K562 (cell line): ENCODE data around the gene HAPLN2. TPM values are rescaled to one million over a fixed set of nuclear protein-coding genes. Genes with fewer than 3 reads are reported as not detected.

Source experiments
- ATAC-seq: fragments of 200-7000 bp; cut with Tn5 transposase; 3 replicates; pipeline ENCODE4 v1.9.1; 2020; ENCODE audit warnings: moderate library complexity
- BruUV-seq: library from RNA; stranded (reverse); fragments of 400-500 nt; replicated peaks from 2 replicates; lab custom pipeline; 2021; lab: Mats Ljungman, UMichigan
- CTCF ChIA-PET: fragments of 300-600 bp; formaldehyde crosslinking; extraction: SDS; loops from one replicate; lab custom pipeline; 2021; ENCODE audit warnings: low intra/inter-chr PET ratio; lab: Yijun Ruan, JAX
- POLR2A ChIA-PET: fragments of 300-600, 350-650 bp; sonication (Branson Sonifier 250); formaldehyde crosslinking; extraction: SDS; loops from one replicate; lab custom pipeline; 2021; ENCODE audit warnings: antibody characterized with exemption, inconsistent platforms; lab: Yijun Ruan, JAX
- DNase-seq, 4 experiments: peaks; one replicate each; pipeline versions ENCODE4 v3.0.0 to v3.0.0-alpha.2; 2011 to 2018; ENCODE audit warnings: low spot score in 3 of 4, mixed read lengths in 3 of 4; ENCODE audit errors: extremely low read depth in 1 of 4
- FAIRE-seq: peaks from 2 replicates; lab custom pipeline; 2011; peaks lifted over from hg19 to GRCh38; lab: Jason Lieb, UNC
- H2AFZ ChIP-seq: 2 replicates; pipeline ENCODE4 v1.6.0; 2011; ENCODE audit warnings: low read depth, low read length, control low read depth, inconsistent platforms
- H3K27ac ChIP-seq: fragments of 200-600 bp; 3 replicates; pipeline ENCODE4 v1.8.0; 2011; ENCODE audit warnings: low read depth, mild to moderate bottlenecking, control low read depth, inconsistent platforms, low read length, moderate library complexity, mixed read lengths; ENCODE audit errors: extremely low read depth
- H3K27me3 ChIP-seq, 2 experiments: fragments of 300-600 bp in 1 of 2; 2 replicates in 1 of 2; 3 replicates in 1 of 2; pipeline versions ENCODE4 v1.6.0 to v1.8.0; 2011; ENCODE audit warnings: inconsistent platforms in 2 of 2, low read length in 2 of 2, mild to moderate bottlenecking in 1 of 2, mixed read lengths in 1 of 2, moderate library complexity in 1 of 2; ENCODE audit not compliant: control insufficient read depth in 2 of 2, insufficient read depth in 2 of 2
- H3K36me3 ChIP-seq: fragments of 300-600 bp; 3 replicates; pipeline ENCODE4 v1.8.0; 2011; ENCODE audit warnings: mild to moderate bottlenecking, low read length, inconsistent platforms; ENCODE audit not compliant: control insufficient read depth, insufficient read depth
- H3K4me1 ChIP-seq, 2 experiments: fragments of 200-600 bp in 1 of 2; replicated peaks in 1 of 2; 2 replicates in 1 of 2; 3 replicates in 1 of 2; pipeline versions ENCODE4 v1.5.1 to v1.8.0; 2011; ENCODE audit warnings: inconsistent platforms in 2 of 2, low read length in 2 of 2, mild to moderate bottlenecking in 1 of 2, mixed read lengths in 1 of 2, moderate library complexity in 1 of 2; ENCODE audit not compliant: control insufficient read depth in 2 of 2, insufficient read depth in 2 of 2
- H3K4me2 ChIP-seq: 2 replicates; pipeline ENCODE4 v1.6.1; 2011; ENCODE audit warnings: low read length, control low read depth, inconsistent platforms, mixed read lengths; ENCODE audit not compliant: insufficient read depth
- H3K4me3 ChIP-seq: fragments of 200-600 bp; sonication (generic), shearing (Covaris generic); 2 replicates; pipeline ENCODE4 v1.5.1; 2016; ENCODE audit warnings: control low read depth, inconsistent platforms
- H3K79me2 ChIP-seq: fragments of 200-600 bp; 3 replicates; pipeline ENCODE4 v1.8.0; 2011; ENCODE audit warnings: low read length, inconsistent platforms; ENCODE audit not compliant: control insufficient read depth, insufficient read depth
- H3K9ac ChIP-seq, 2 experiments: 2 replicates each; pipeline versions ENCODE4 v1.6.0 to v1.6.1; 2011; ENCODE audit warnings: low read depth in 2 of 2, low read length in 2 of 2, control low read depth in 1 of 2, inconsistent platforms in 1 of 2, mild to moderate bottlenecking in 1 of 2, mixed read lengths in 1 of 2; ENCODE audit not compliant: insufficient read depth in 1 of 2
- H3K9me1 ChIP-seq: one replicate; pipeline ENCODE4 v1.6.0; 2011; ENCODE audit warnings: inconsistent platforms, mild to moderate bottlenecking, low read length, moderate library complexity; ENCODE audit not compliant: control insufficient read depth, insufficient read depth
- H3K9me3 ChIP-seq: replicated peaks from 2 replicates; pipeline ENCODE4 v1.5.1; 2011; ENCODE audit warnings: low read depth, low read length, inconsistent platforms; ENCODE audit not compliant: control insufficient read depth, insufficient read depth
- H4K20me1 ChIP-seq: replicated peaks from 2 replicates; pipeline ENCODE4 v1.6.1; 2011; ENCODE audit warnings: low read length, inconsistent platforms, mixed read lengths; ENCODE audit not compliant: control insufficient read depth, insufficient read depth
- BHLHE40 ChIP-seq: IDR thresholded peaks from 2 replicates; pipeline ENCODE4 v1.6.1; 2011; ENCODE audit warnings: low read length, improper control_type of control experiment
- CEBPB ChIP-seq: fragments of 450-650 bp; IDR thresholded peaks from 2 replicates; pipeline ENCODE4 v1.6.1; 2016; ENCODE audit warnings: missing genetic modification characterization, missing compliant biosample characterization
- DNMT1 ChIP-seq: fragments of 450-650 bp; IDR thresholded peaks from 2 replicates; pipeline ENCODE4 v1.6.1; 2016; ENCODE audit warnings: antibody characterized with exemption, mild to moderate bottlenecking
- EP300 ChIP-seq: IDR thresholded peaks from 2 replicates; pipeline ENCODE4 v1.6.1; 2012; ENCODE audit warnings: low read length, improper control_type of control experiment
- HOMEZ ChIP-seq: fragments of 250-450 bp; sonication (Bioruptor Pico); IDR thresholded peaks from 2 replicates; pipeline ENCODE4 v1.4.0; 2020; ENCODE audit warnings: mild to moderate bottlenecking, moderate library complexity
- KDM5B ChIP-seq: fragments of 200-600 bp; sonication (generic); IDR thresholded peaks from 2 replicates; pipeline ENCODE4 v1.6.1; 2012; ENCODE audit warnings: low read depth, mild to moderate bottlenecking, moderate library complexity, low read length, control low read depth, inconsistent platforms; ENCODE audit not compliant: insufficient replicate concordance
- MAFK ChIP-seq: IDR thresholded peaks from 2 replicates; pipeline ENCODE4 v1.6.1; 2011; ENCODE audit warnings: low read length, improper control_type of control experiment
- NR3C1 ChIP-seq: sonication (generic); formaldehyde crosslinking; IDR thresholded peaks from 2 replicates; pipeline ENCODE4 v1.8.1; 2022; ENCODE audit warnings: missing genetic modification reagents
- POLR2G ChIP-seq: fragments of 200-400 bp; formaldehyde crosslinking; IDR thresholded peaks from 2 replicates; pipeline ENCODE4 v1.6.1; 2017; ENCODE audit warnings: low read depth, mild to moderate bottlenecking, antibody characterized with exemption, low read length, moderate library complexity
- SREBF1 ChIP-seq: fragments of 150-350 bp; IDR thresholded peaks from 2 replicates; pipeline ENCODE4 v1.6.1; 2014; ENCODE audit warnings: antibody characterized with exemption, low read depth, low read length, borderline replicate concordance
- TEAD1 ChIP-seq, 2 experiments: fragments of 450-650 bp in 1 of 2; sonication (generic) in 1 of 2; formaldehyde crosslinking; IDR thresholded peaks; 2 replicates each; pipeline versions ENCODE4 v1.4.0 to v1.8.0; 2020 to 2022; ENCODE audit warnings: mild to moderate bottlenecking in 2 of 2, missing genetic modification reagents in 1 of 2
- ZBTB7A ChIP-seq: IDR thresholded peaks from 2 replicates; pipeline ENCODE4 v1.6.1; 2011; ENCODE audit warnings: low read depth, mild to moderate bottlenecking, low read length, moderate library complexity, borderline replicate concordance; ENCODE audit not compliant: control insufficient read depth
- WGBS: fragments of 100-300 bp; shearing (Covaris generic); methylation state at CpG from one replicate; pipeline ENCODE4 v1.1.6; 2016; ENCODE audit warnings: low coverage, mixed read lengths; ENCODE audit not compliant: insufficient coverage; ENCODE audit errors: missing lambda C conversion rate; 5-methylcytosine and 5-hydroxymethylcytosine counted together
- in situ Hi-C: fragments of 300-500 bp; cut with MboI; formaldehyde crosslinking; loops from 4 replicates; pipeline ENCODE4 v1.15.0; 2018; ENCODE audit warnings: inconsistent platforms, mixed read lengths
- intact Hi-C: fragments of 100-400 bp; cut with micrococcal nuclease; formaldehyde crosslinking; loops from 2 replicates; pipeline ENCODE4 v1.14.2; 2022
- polyA plus RNA-seq, 8 experiments: library from polyadenylated mRNA; depleted of rRNA in 4 of 8; stranded (reverse) in 5 of 8; unstranded in 3 of 8; fragments of >200 nt; fragmentation: Nextera tagmentation in 2 of 8; fragmentation: Illumina TruSeq in 1 of 8; extraction: Ambion mirVana in 2 of 8; extraction: Trizol in 1 of 8; gene quantifications; 2 replicates each; pipeline versions ENCODE4 v1.2.1 to v1.2.3, GENCODE V29; 2011 to 2014; ENCODE audit warnings: inconsistent platforms in 1 of 8, missing spikeins in 1 of 8
- total RNA-seq, 7 experiments: library from RNA; depleted of rRNA in 6 of 7; stranded (reverse); fragments of >200 nt in 6 of 7; fragmentation: Illumina TruSeq in 2 of 7; extraction: Trizol in 2 of 7; gene quantifications; 2 replicates each; pipeline versions ENCODE4 v1.2.1 to v1.2.3, GENCODE V29; 2011 to 2021; ENCODE audit warnings: low replicate concordance in 1 of 7
- TF ChIP-seq, protein P1 (sequence below): fragments of 200-800 bp; sonication (Bioruptor generic); IDR thresholded peaks from 2 replicates; pipeline ENCODE4 v1.6.1; 2016; ENCODE audit warnings: missing genetic modification characterization, missing compliant biosample characterization
- TF ChIP-seq, protein P2 (sequence below): fragments of 450-650 bp; IDR thresholded peaks from 2 replicates; pipeline ENCODE4 v1.6.1; 2016

The HAPLN2 gene
- total and polyA plus RNA-seq, 9 of the 15 experiments (the other 6 are each of a cell fraction or from before 2014, with no cell fraction given), result 0.14 to 5.2 (median 3.8) TPM; not detected in 4

- ChIA-PET CTCF (interaction anchor here (2.6 to 5.1 kb wide), 5 partner anchors 18 to 229 kb away, joined by 9 to 110 read pairs (median 36); partner anchors contain the start of genes CRABP2 and NES), POLR2A (interaction anchor here (0.6 to 2.9 kb wide), 21 partner anchors 9 to 271 kb away, joined by 3 to 24 read pairs (median 4); partner anchors contain the start of genes HDGF, ISG20L2, METTL25B and MRPL24)
- Histone ChIP-seq H3K4me1 (peaks cover 73 to 84% of the 10 kb centered on the region in 2 experiments), H4K20me1 (peaks cover 41% of the 10 kb centered on the region), H3K4me3 (peak overlapping the region; percentile 79), H3K27ac (peak overlapping the region; percentile 100), H3K9me1 (peaks cover 23% of the 10 kb centered on the region), H3K4me2 (peak overlapping the region; percentile 100), H3K27me3 (no peaks in the 10 kb centered on the region), H3K9me3 (no peaks in the 10 kb centered on the region), H3K79me2 (peaks cover 65% of the 10 kb centered on the region), H2AFZ (no peak overlapping the region), H3K9ac (peak overlapping the region; percentile 93 to 100), H3K36me3 (peaks cover 37% of the 10 kb centered on the region; the same call in 2 of the 3 replicates)
- FAIRE-seq (no peak), ATAC-seq (peak; percentile 7), DNase-seq (peak in 3 of 4 experiments; percentile 52 to 55 (median 55))
- in situ Hi-C loops (no loop called here), intact Hi-C loops (loop anchor here (1.0 kb wide), 2 partner anchors 18 to 35 kb away; no protein-coding TSS in a partner anchor)
- 0% methylated on average over 2 of the region's 2 CpGs for WGBS
- BruUV-seq, result TSS peak; percentile 92
- TF ChIP-seq SREBF1, result no peak
- TF ChIP-seq NR3C1 (CRISPR knock-in tag), result no peak
- TF ChIP-seq, protein P1, sequence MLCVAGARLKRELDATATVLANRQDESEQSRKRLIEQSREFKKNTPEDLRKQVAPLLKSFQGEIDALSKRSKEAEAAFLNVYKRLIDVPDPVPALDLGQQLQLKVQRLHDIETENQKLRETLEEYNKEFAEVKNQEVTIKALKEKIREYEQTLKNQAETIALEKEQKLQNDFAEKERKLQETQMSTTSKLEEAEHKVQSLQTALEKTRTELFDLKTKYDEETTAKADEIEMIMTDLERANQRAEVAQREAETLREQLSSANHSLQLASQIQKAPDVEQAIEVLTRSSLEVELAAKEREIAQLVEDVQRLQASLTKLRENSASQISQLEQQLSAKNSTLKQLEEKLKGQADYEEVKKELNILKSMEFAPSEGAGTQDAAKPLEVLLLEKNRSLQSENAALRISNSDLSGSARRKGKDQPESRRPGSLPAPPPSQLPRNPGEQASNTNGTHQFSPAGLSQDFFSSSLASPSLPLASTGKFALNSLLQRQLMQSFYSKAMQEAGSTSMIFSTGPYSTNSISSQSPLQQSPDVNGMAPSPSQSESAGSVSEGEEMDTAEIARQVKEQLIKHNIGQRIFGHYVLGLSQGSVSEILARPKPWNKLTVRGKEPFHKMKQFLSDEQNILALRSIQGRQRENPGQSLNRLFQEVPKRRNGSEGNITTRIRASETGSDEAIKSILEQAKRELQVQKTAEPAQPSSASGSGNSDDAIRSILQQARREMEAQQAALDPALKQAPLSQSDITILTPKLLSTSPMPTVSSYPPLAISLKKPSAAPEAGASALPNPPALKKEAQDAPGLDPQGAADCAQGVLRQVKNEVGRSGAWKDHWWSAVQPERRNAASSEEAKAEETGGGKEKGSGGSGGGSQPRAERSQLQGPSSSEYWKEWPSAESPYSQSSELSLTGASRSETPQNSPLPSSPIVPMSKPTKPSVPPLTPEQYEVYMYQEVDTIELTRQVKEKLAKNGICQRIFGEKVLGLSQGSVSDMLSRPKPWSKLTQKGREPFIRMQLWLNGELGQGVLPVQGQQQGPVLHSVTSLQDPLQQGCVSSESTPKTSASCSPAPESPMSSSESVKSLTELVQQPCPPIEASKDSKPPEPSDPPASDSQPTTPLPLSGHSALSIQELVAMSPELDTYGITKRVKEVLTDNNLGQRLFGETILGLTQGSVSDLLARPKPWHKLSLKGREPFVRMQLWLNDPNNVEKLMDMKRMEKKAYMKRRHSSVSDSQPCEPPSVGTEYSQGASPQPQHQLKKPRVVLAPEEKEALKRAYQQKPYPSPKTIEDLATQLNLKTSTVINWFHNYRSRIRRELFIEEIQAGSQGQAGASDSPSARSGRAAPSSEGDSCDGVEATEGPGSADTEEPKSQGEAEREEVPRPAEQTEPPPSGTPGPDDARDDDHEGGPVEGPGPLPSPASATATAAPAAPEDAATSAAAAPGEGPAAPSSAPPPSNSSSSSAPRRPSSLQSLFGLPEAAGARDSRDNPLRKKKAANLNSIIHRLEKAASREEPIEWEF, result no peak
- TF ChIP-seq, protein P2, sequence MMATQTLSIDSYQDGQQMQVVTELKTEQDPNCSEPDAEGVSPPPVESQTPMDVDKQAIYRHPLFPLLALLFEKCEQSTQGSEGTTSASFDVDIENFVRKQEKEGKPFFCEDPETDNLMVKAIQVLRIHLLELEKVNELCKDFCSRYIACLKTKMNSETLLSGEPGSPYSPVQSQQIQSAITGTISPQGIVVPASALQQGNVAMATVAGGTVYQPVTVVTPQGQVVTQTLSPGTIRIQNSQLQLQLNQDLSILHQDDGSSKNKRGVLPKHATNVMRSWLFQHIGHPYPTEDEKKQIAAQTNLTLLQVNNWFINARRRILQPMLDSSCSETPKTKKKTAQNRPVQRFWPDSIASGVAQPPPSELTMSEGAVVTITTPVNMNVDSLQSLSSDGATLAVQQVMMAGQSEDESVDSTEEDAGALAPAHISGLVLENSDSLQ, result no peak
- TF ChIP-seq ZBTB7A, result 0 out of 2 replicates have a peak, but pooled peaks have one; percentile 53
- 0 out of 2 replicates have a peak, but pooled peaks have one; percentile 42 for TF ChIP-seq DNMT1
- TF ChIP-seq MAFK, result no peak
- TF ChIP-seq KDM5B, result peak; percentile 30
- TF ChIP-seq EP300, result peak; percentile 11; the same call in 1 of the 2 replicates
- TF ChIP-seq HOMEZ (CRISPR knock-in tag), result no peak
- TF ChIP-seq BHLHE40, result no peak
- no peak for TF ChIP-seq POLR2G
- TF ChIP-seq CEBPB (tag), result no peak
- TF ChIP-seq TEAD1 (CRISPR knock-in tag; IDR thresholded peaks at IDR 0.05), result peak in 1 of 2 experiments; percentile 9; a peak in 2 of 4 replicates
Measured at GRCh38 chr1:156660752-156661112, 41.5 kb downstream of the HAPLN2 start.
